Thoracic aorta (tissue), 2 donors: Measurements from ENCODE around the gene ARHGAP8. TPM values are rescaled to one million over a fixed set of nuclear protein-coding genes. Genes with fewer than 3 reads are reported as not detected.

ENCODE experiments used
- ATAC-seq: fragments of 150-250 bp; one replicate; pipeline ENCODE4 v1.8.0; 2017; ENCODE audit warnings: low read depth; ENCODE audit not compliant: insufficient number of reproducible peaks, low FRiP score
- DNase-seq: peaks from one replicate; pipeline ENCODE4 v3.0.0-alpha.2; 2020; ENCODE audit warnings: low spot score
- H3K27ac ChIP-seq, 2 donors: fragments of 200-600 bp; sonication (generic); 1 replicate in 1 of 2; 2 replicates in 1 of 2; pipeline ENCODE4 v1.5.1; 2016; ENCODE audit warnings: mild to moderate bottlenecking in 2 of 2, moderate library complexity in 2 of 2
- H3K27me3 ChIP-seq: fragments of 200-600 bp; sonication (generic); replicated peaks from 2 replicates; pipeline ENCODE4 v1.6.0; 2016; ENCODE audit warnings: mild to moderate bottlenecking; ENCODE audit not compliant: insufficient read depth
- H3K36me3 ChIP-seq: fragments of 200-600 bp; sonication (generic); one replicate; pipeline ENCODE4 v1.5.1; 2016
- H3K4me1 ChIP-seq, 2 donors: fragments of 200-600 bp; sonication (generic); 1 replicate in 1 of 2; 2 replicates in 1 of 2; pipeline versions ENCODE4 v1.5.1 to v1.6.0; 2016; ENCODE audit warnings: low read depth in 2 of 2, mild to moderate bottlenecking in 1 of 2; ENCODE audit not compliant: control insufficient read depth in 1 of 2
- H3K4me3 ChIP-seq: fragments of 200-600 bp; sonication (generic); 2 replicates; pipeline ENCODE4 v1.5.1; 2016; ENCODE audit warnings: mild to moderate bottlenecking
- H3K9me3 ChIP-seq: fragments of 200-600 bp; sonication (generic); 2 replicates; pipeline ENCODE4 v1.5.1; 2016
- total RNA-seq, 2 donors: library from RNA; depleted of rRNA; stranded (reverse); fragments of >200 nt; gene quantifications; one replicate each; pipeline versions ENCODE4 v1.1.0 to v1.2.3, GENCODE V29; 2016
- TF ChIP-seq, protein P1 (sequence below): fragments of 200-600 bp; sonication (generic); IDR thresholded peaks from one replicate; pipeline ENCODE4 v1.5.1; 2019; ENCODE audit warnings: antibody characterized with exemption

The ARHGAP8 gene
- total RNA-seq, 2 donors from 2014 or later = 1.2 to 4.0 TPM

DNA sequence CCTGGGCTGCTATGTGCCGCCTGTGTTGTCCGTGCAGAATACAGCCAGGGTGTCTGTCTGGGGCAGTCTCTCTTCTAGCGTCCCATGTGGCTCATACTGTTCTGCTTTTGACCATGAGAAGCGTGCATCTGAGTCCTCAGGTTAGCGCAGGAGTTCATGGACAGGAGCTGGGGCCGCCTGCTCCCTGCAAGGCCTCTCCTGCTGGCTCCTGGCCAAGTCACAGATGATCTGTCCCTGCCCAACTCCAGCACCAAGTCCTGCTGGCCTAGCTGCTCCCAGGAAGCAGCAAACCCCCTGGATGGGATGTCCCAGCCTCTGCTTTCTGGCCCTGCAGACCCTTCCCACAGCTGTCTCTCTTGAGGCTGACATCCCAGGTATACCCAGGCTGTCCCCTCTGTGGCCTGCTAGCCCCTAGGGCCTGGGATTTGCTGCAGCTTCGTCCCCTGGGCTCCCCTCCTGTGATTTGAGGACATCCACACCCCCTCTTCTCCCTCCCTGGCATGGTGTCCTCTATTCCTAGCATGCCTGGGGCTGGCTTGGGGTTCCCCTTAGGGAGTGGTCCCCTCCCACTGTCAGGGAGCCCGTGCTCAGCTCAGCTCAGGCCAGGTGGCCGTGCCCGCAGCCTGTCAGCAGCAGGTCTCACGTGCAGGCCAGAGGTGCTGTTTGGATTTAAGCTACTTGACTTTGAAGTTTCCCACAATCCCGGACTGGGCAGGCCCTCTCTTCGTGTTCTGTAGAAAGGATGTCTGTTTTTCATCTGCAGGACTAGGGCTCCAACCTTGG, 32.6 kb upstream of the ARHGAP8 start:
- no peak overlapping the region for H3K27ac ChIP-seq
- H3K27me3 ChIP-seq = no peaks in the 10 kb centered on the region
- no peaks in the 10 kb centered on the region for H3K36me3 ChIP-seq
- DNase-seq (no peak), ATAC-seq (no peak)
- H3K4me1 ChIP-seq = no peaks in the 10 kb centered on the region
- no peak overlapping the region for H3K4me3 ChIP-seq
- TF ChIP-seq, protein P1, sequence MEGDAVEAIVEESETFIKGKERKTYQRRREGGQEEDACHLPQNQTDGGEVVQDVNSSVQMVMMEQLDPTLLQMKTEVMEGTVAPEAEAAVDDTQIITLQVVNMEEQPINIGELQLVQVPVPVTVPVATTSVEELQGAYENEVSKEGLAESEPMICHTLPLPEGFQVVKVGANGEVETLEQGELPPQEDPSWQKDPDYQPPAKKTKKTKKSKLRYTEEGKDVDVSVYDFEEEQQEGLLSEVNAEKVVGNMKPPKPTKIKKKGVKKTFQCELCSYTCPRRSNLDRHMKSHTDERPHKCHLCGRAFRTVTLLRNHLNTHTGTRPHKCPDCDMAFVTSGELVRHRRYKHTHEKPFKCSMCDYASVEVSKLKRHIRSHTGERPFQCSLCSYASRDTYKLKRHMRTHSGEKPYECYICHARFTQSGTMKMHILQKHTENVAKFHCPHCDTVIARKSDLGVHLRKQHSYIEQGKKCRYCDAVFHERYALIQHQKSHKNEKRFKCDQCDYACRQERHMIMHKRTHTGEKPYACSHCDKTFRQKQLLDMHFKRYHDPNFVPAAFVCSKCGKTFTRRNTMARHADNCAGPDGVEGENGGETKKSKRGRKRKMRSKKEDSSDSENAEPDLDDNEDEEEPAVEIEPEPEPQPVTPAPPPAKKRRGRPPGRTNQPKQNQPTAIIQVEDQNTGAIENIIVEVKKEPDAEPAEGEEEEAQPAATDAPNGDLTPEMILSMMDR = no peak
- no peaks in the 10 kb centered on the region for H3K9me3 ChIP-seq

GRCh38 chr22:44721213-44721612, 31.2 kb upstream of the ARHGAP8 start:
- Histone ChIP-seq H3K4me1 (no peaks in the 10 kb centered on the region), H3K9me3 (no peaks in the 10 kb centered on the region), H3K4me3 (no peak overlapping the region), H3K27ac (no peak overlapping the region), H3K36me3 (no peaks in the 10 kb centered on the region), H3K27me3 (no peaks in the 10 kb centered on the region)
- ATAC-seq = no peak
- no peak for DNase-seq
- TF ChIP-seq, protein P1 = no peak

GRCh38 chr22:44722611-44723010, 29.8 kb upstream of the ARHGAP8 start:
- Histone ChIP-seq H3K4me3 (no peak overlapping the region), H3K27me3 (no peaks in the 10 kb centered on the region), H3K36me3 (no peaks in the 10 kb centered on the region), H3K4me1 (no peaks in the 10 kb centered on the region), H3K27ac (no peak overlapping the region), H3K9me3 (no peaks in the 10 kb centered on the region)
- TF ChIP-seq, protein P1 = no peak
- ATAC-seq (no peak), DNase-seq (no peak)

GRCh38 chr22:44723801-44724200, 28.6 kb upstream of the ARHGAP8 start:
- no peaks in the 10 kb centered on the region for H3K36me3 ChIP-seq
- no peaks in the 10 kb centered on the region for H3K4me1 ChIP-seq
- ATAC-seq (no peak), DNase-seq (no peak)
- no peak overlapping the region for H3K4me3 ChIP-seq
- no peaks in the 10 kb centered on the region for H3K27me3 ChIP-seq
- TF ChIP-seq, protein P1 = no peak
- H3K9me3 ChIP-seq = no peaks in the 10 kb centered on the region
- H3K27ac ChIP-seq = no peak overlapping the region

- TF ChIP-seq, protein P1 = no peak
- no peaks in the 10 kb centered on the region for H3K36me3 ChIP-seq
Observed at GRCh38 chr22:44724416-44724815, 28.0 kb upstream of the ARHGAP8 start.

More at GRCh38 chr22:44724416-44724815, 28.0 kb upstream of the ARHGAP8 start:
- Histone ChIP-seq H3K4me1 (no peaks in the 10 kb centered on the region), H3K27me3 (no peaks in the 10 kb centered on the region), H3K4me3 (no peak overlapping the region), H3K27ac (no peak overlapping the region), H3K9me3 (no peaks in the 10 kb centered on the region)
- ATAC-seq = no peak
- no peak for DNase-seq
